Mesenchymal stem cell (in vitro differentiated cells and primary cell): ENCODE results near the gene MBD4.
A peak's percentile ranks its signal among the peaks of the same experiment; 100 is the strongest.
"Not testable (repeated sequence)": the region's sequence is repeated elsewhere in the genome, so short reads cannot be mapped to it uniquely, and the experiment has no call there.

Source experiments
- DNase-seq: peaks from one replicate; pipeline ENCODE4 v3.0.0-alpha.2; 2013
- H2AFZ ChIP-seq: one replicate; pipeline ENCODE4 v1.6.1; 2013; ENCODE audit warnings: low read depth, mild to moderate bottlenecking, control low read depth, inconsistent platforms, low read length, moderate library complexity
- H2AK5ac ChIP-seq: 2 replicates; pipeline ENCODE4 v1.6.1; 2013; ENCODE audit warnings: low read length, moderate library complexity, mild to moderate bottlenecking, inconsistent platforms; ENCODE audit not compliant: severe bottlenecking
- H2BK120ac ChIP-seq: one replicate; pipeline ENCODE4 v1.6.1; 2013; ENCODE audit warnings: low read depth, mild to moderate bottlenecking, inconsistent platforms, low read length, moderate library complexity
- H2BK12ac ChIP-seq, 2 experiments: one replicate each; pipeline ENCODE4 v1.6.1; 2013; ENCODE audit warnings: inconsistent platforms in 2 of 2, low read length in 2 of 2, mild to moderate bottlenecking in 2 of 2, moderate library complexity in 2 of 2, control low read depth in 1 of 2
- H2BK15ac ChIP-seq: one replicate; pipeline ENCODE4 v1.6.1; 2013; ENCODE audit warnings: mild to moderate bottlenecking, low read depth, inconsistent platforms; ENCODE audit not compliant: poor library complexity, severe bottlenecking
- H2BK5ac ChIP-seq: 2 replicates; pipeline ENCODE4 v1.6.1; 2013; ENCODE audit warnings: low read depth, mild to moderate bottlenecking, low read length, control low read depth, inconsistent platforms; ENCODE audit not compliant: poor library complexity, severe bottlenecking
- H3K14ac ChIP-seq, 2 experiments: one replicate each; pipeline ENCODE4 v1.6.1; 2013; ENCODE audit warnings: inconsistent platforms in 2 of 2, low read length in 2 of 2, control low read depth in 1 of 2, mild to moderate bottlenecking in 1 of 2, moderate library complexity in 1 of 2
- H3K18ac ChIP-seq, 2 experiments: one replicate each; pipeline ENCODE4 v1.6.1; 2013; ENCODE audit warnings: inconsistent platforms in 2 of 2, low read length in 2 of 2, control low read depth in 1 of 2, low read depth in 1 of 2, mild to moderate bottlenecking in 1 of 2
- H3K23ac ChIP-seq, 2 experiments: one replicate each; pipeline ENCODE4 v1.6.1; 2013; ENCODE audit warnings: inconsistent platforms in 2 of 2, low read length in 2 of 2, mild to moderate bottlenecking in 2 of 2, moderate library complexity in 2 of 2, control low read depth in 1 of 2
- H3K27ac ChIP-seq: 2 replicates; pipeline ENCODE4 v1.5.1; 2013; ENCODE audit warnings: mild to moderate bottlenecking, moderate library complexity, low read length, control low read depth, inconsistent platforms; ENCODE audit not compliant: poor library complexity, severe bottlenecking
- H3K27me3 ChIP-seq, 2 experiments: 2 replicates each; pipeline versions ENCODE4 v1.6.1 to v1.7.0; 2013; ENCODE audit warnings: low read length in 2 of 2, mild to moderate bottlenecking in 2 of 2, moderate library complexity in 2 of 2, control low read depth in 1 of 2, inconsistent platforms in 1 of 2; ENCODE audit not compliant: control insufficient read depth in 1 of 2, insufficient read depth in 1 of 2
- H3K36me3 ChIP-seq, 2 experiments: 2 replicates each; pipeline versions ENCODE4 v1.6.1 to v1.7.0; 2013; ENCODE audit warnings: low read length in 2 of 2, control low read depth in 1 of 2, inconsistent platforms in 1 of 2, low read depth in 1 of 2, mild to moderate bottlenecking in 1 of 2; ENCODE audit not compliant: insufficient read depth in 2 of 2, control insufficient read depth in 1 of 2
- H3K4ac ChIP-seq, 2 experiments: one replicate each; pipeline ENCODE4 v1.6.1; 2013; ENCODE audit warnings: inconsistent platforms in 2 of 2, low read length in 2 of 2, mild to moderate bottlenecking in 2 of 2, moderate library complexity in 2 of 2, control low read depth in 1 of 2, low read depth in 1 of 2
- H3K4me1 ChIP-seq: 2 replicates; pipeline ENCODE4 v1.6.1; 2013; ENCODE audit warnings: low read depth, low read length, control low read depth; ENCODE audit not compliant: control insufficient read depth, insufficient read depth
- H3K4me2 ChIP-seq: 2 replicates; pipeline ENCODE4 v1.6.1; 2013; ENCODE audit warnings: low read length, mild to moderate bottlenecking, inconsistent platforms; ENCODE audit not compliant: poor library complexity, severe bottlenecking
- H3K4me3 ChIP-seq, 2 experiments: 2 replicates each; pipeline versions ENCODE4 v1.5.1 to v1.7.0; 2013; ENCODE audit warnings: low read length in 2 of 2, mild to moderate bottlenecking in 2 of 2, control low read depth in 1 of 2, low read depth in 1 of 2; ENCODE audit not compliant: insufficient read depth in 1 of 2
- H3K79me1 ChIP-seq: replicated peaks from 2 replicates; pipeline ENCODE4 v1.6.1; 2013; ENCODE audit warnings: mild to moderate bottlenecking, control low read depth, low read length, inconsistent platforms; ENCODE audit not compliant: poor library complexity, severe bottlenecking
- H3K9ac ChIP-seq: 2 replicates; pipeline ENCODE4 v1.7.0; 2013; ENCODE audit warnings: mild to moderate bottlenecking, low read length, moderate library complexity
- H3K9me3 ChIP-seq: 2 replicates; pipeline ENCODE4 v1.7.0; 2013; ENCODE audit warnings: mild to moderate bottlenecking, low read length; ENCODE audit not compliant: control insufficient read depth
- H4K8ac ChIP-seq: one replicate; pipeline ENCODE4 v1.6.1; 2013; ENCODE audit warnings: inconsistent platforms, mild to moderate bottlenecking, low read length, moderate library complexity
- H4K91ac ChIP-seq: one replicate; pipeline ENCODE4 v1.6.1; 2013; ENCODE audit warnings: mild to moderate bottlenecking, low read length, inconsistent platforms
- WGBS: methylation state at CpG from one replicate; pipeline ENCODE4 v1.1.7; 2013; ENCODE audit warnings: mixed read lengths; 5-methylcytosine and 5-hydroxymethylcytosine counted together

Gene MBD4

GRCh38 chr3:129384594-129385323 lies 55.0 kb downstream of the MBD4 start:
- H2AK5ac ChIP-seq = no peak overlapping the region
- WGBS = 79% methylated on average over 18 of the region's 18 CpGs
- H3K4me2 ChIP-seq = no peak overlapping the region

GRCh38 chr3:129384103-129384502 lies 55.6 kb downstream of the MBD4 start:
- not testable (repeated sequence) for H2AK5ac ChIP-seq, H3K79me1 ChIP-seq, H3K4me1 ChIP-seq, H3K4me3 ChIP-seq, H3K27me3 ChIP-seq, H2AFZ ChIP-seq, H3K9ac ChIP-seq, H3K4me2 ChIP-seq, H3K23ac ChIP-seq, H2BK12ac ChIP-seq, H3K27ac ChIP-seq, H2BK120ac ChIP-seq, H2BK15ac ChIP-seq, H4K91ac ChIP-seq, H3K4ac ChIP-seq, H3K14ac ChIP-seq, H3K18ac ChIP-seq, H2BK5ac ChIP-seq, H4K8ac ChIP-seq, DNase-seq, H3K9me3 ChIP-seq
- WGBS = 85% methylated on average over 5 of the region's 5 CpGs
- H3K36me3 ChIP-seq = peaks cover 9 to 14% of the 10 kb centered on the region in 2 experiments

More at GRCh38 chr3:129384594-129385323, 55.0 kb downstream of the MBD4 start:
- Histone ChIP-seq H2BK12ac (no peak overlapping the region), H3K36me3 (peaks cover 15 to 21% of the 10 kb centered on the region in 2 experiments), H2BK5ac (no peak overlapping the region), H3K9ac (no peak overlapping the region), H3K4me3 (no peak overlapping the region), H3K23ac (no peak overlapping the region), H3K18ac (no peak overlapping the region), H3K4ac (no peak overlapping the region), H3K14ac (no peak overlapping the region), H3K27ac (no peak overlapping the region), H4K91ac (no peak overlapping the region), H3K9me3 (no peaks in the 10 kb centered on the region), H3K27me3 (no peaks in the 10 kb centered on the region), H3K79me1 (peaks cover 7% of the 10 kb centered on the region), H4K8ac (no peak overlapping the region), H2BK120ac (no peak overlapping the region), H2AFZ (no peak overlapping the region), H2BK15ac (no peak overlapping the region), H3K4me1 (peaks cover 15% of the 10 kb centered on the region)
- DNase-seq = no peak

DNA sequence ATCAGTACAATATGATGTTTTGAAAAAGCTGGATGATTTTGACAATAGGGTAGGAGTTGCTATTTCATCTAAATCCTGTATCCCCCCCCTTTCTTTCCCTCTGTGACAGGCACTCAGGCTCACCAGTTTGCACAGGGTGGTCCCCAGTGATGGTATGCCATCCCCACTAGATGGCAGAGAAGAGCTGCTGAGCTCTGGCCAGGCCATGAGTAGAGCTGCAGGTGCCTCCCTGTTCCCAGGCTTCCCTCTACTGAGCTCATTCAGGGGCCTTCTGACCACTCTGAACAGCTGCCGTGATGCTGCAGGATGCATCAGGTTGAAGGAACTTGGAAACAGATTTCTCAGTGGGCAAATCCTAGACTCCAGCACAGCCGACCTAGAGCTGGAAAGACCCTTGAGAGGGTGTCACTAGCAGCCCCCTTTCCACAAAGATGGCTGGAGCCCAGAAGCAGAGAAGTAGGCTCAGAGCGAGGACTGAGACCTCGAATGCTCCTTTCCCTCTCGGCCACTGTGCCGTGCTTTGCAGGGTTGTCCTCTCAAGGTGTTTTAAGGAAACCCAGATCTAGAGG lies 56.4 kb downstream of the MBD4 start:
- Histone ChIP-seq H3K4me1 (peaks cover 8% of the 10 kb centered on the region), H3K27ac (no peak overlapping the region), H2AK5ac (no peak overlapping the region), H3K9ac (no peak overlapping the region), H3K23ac (no peak overlapping the region), H2BK15ac (no peak overlapping the region), H3K9me3 (no peaks in the 10 kb centered on the region), H2BK5ac (no peak overlapping the region), H3K4me2 (no peak overlapping the region), H3K14ac (no peak overlapping the region), H2BK120ac (no peak overlapping the region), H3K36me3 (peaks cover 9 to 14% of the 10 kb centered on the region in 2 experiments), H3K4me3 (no peak overlapping the region), H2BK12ac (no peak overlapping the region), H4K91ac (no peak overlapping the region), H2AFZ (no peak overlapping the region), H3K27me3 (no peaks in the 10 kb centered on the region), H3K18ac (no peak overlapping the region), H4K8ac (no peak overlapping the region), H3K4ac (no peak overlapping the region), H3K79me1 (peaks cover 7% of the 10 kb centered on the region)
- peak; percentile 76 for DNase-seq
- WGBS = 65% methylated on average over 6 of the region's 6 CpGs

GRCh38 chr3:129382366-129382765 lies 57.4 kb downstream of the MBD4 start:
- no peaks in the 10 kb centered on the region for H3K27me3 ChIP-seq
- H3K14ac ChIP-seq = no peak overlapping the region
- H3K18ac ChIP-seq = no peak overlapping the region
- no peak overlapping the region for H3K23ac ChIP-seq
- no peak overlapping the region for H3K4me2 ChIP-seq
- no peak overlapping the region for H3K4ac ChIP-seq
- H3K9me3 ChIP-seq = no peaks in the 10 kb centered on the region
- H2AK5ac ChIP-seq = no peak overlapping the region
- H4K8ac ChIP-seq = no peak overlapping the region
- 92% methylated on average over 2 of the region's 2 CpGs for WGBS
- peaks cover 5 to 9% of the 10 kb centered on the region in 2 experiments for H3K36me3 ChIP-seq
- H2AFZ ChIP-seq = no peak overlapping the region
- H2BK12ac ChIP-seq = no peak overlapping the region
- peaks cover 8% of the 10 kb centered on the region for H3K4me1 ChIP-seq
- H2BK120ac ChIP-seq = no peak overlapping the region
- no peak for DNase-seq
- H3K4me3 ChIP-seq = no peak overlapping the region
- H4K91ac ChIP-seq = no peak overlapping the region
- H3K79me1 ChIP-seq = peaks cover 7% of the 10 kb centered on the region
- H3K27ac ChIP-seq = no peak overlapping the region
- H2BK5ac ChIP-seq = no peak overlapping the region
- H2BK15ac ChIP-seq = no peak overlapping the region
- H3K9ac ChIP-seq = peak overlapping the region; percentile 5
